ENCODE measurements around the gene CCDC34.

CCDC34 gene

DNA sequence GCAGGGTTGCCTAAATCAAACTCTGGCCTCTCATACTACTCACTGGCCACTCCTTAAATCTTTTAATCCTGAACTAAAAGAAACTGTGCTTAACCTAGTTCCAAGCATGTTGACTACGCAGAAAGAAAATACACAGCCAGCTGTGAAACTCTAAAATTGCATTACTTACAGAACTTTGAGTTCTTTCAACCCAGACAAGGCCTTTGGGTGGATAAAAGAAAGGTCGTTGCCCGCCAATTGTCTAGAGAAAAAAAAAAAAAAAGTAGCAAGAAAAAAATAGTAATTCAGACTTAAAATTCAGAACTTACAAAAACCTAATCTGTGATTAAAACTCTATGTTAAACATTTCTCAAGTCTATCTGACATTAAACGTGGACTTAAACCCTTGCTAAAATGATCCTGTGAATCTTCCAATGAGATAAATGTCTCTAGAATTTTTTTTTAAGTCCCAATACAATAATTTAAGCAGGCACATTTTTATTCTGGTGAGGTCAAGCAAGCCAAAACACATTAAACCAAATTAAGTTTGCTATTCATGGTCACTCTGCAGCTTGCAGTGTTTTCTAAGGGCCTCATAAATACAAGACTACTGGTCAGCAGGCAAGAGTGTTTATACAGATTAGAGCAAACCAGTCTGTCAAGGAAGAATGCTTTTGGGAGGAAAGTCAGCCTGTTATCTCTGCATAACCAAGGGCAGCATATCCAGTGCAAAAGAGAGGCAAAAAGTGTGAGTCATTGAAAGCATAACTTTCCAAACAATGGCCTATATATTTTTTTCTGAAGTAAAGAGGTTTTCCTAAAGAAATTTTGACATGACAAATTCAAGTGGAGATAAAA lies 29.5 kb upstream of the CCDC34 start:
- no peak for DNase-seq

DNA sequence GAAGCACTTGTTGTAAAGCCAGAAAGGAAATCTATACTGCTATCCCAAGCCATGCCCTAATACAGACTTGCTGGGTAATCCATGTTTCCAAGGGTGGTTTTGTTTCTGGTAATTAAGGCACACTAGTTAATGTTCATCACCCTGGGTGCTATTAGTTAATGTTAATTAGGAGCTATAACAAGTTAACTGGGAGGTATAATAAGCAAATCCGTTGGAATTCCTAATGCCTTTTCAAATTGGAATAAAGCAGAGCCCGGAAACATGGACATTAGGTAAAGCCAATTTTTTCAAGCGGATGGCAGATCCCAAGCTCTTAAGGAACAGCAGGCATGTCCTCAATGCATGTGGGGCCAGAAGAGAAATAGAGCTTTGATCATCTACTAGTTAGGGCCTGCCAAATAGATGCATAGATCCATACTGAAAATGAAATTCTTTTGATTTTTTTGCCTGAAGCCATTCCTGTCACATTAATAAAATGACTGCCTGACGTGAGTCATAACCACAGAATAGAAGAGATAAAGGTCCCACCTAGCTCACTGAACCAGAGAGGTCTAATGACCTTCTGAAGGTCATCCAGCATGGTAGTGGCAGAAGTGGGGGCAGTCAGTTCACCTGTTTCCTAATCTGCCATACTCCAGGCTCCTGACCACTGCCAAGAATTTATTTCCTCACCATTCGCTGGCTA lies 28.5 kb upstream of the CCDC34 start:
- no peak for DNase-seq

DNA sequence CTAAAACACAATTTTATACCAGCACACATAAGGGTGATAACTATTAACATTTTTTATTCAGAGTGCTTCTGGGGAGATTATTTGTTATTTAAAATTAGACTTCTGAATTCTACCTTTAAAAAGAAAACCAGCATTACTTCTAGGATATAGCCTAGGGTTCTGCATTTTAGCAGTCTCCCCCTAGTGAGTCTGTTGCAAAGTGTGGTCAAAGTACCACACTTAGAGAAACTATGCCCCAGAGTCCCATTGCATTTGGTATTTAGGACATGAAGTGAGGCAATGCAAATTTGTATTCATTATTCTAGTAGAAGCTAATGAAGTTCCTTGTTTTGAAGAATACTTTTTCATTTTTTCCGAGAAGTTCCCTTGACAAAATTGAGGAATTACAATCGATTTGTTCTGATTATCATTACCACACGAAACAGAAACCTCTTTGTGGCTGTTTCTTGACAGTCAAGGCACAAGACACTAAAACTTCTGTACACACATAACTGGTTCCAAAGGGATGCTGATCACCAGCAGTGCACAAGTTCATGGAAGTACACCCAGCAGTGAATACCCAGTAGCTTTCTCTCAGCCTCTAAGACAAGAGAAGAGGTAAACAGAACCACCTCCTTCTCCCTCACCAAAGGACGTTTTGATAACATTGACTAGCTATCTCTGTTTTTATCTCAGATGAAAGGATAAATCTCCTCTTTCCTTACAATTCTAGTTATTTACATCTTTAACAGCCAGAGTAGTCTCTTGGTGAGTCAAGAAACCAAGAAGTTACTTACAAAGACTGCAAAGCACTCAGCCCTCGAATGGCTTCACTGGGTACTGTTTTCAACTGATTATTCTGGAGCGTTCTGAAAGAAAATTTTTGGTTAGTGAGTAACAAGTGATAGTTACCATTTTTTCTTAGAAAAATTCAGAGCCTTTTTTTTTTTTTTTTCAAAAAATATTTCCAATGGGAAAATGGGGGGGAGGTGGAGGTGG lies 27.6 kb upstream of the CCDC34 start:
- DNase-seq, result no peak

DNA sequence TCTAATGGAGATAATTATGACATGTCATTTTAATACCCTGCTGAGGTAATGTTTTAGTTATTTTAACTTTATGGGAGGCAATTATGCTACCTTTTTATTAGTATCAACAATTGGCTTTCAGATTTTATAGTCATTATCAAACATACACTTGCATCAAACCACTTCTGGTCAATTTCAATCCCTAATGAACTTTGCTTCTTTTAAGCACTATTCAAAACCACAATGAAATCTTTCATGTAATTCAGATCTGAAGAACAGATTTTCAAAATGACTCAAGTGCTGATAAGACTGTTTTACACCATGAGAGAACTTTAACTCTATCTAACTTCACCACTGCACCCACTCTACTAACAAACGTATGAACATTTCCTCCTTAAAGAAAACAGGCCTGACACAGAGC lies 25.9 kb upstream of the CCDC34 start:
- no peak for DNase-seq

DNA sequence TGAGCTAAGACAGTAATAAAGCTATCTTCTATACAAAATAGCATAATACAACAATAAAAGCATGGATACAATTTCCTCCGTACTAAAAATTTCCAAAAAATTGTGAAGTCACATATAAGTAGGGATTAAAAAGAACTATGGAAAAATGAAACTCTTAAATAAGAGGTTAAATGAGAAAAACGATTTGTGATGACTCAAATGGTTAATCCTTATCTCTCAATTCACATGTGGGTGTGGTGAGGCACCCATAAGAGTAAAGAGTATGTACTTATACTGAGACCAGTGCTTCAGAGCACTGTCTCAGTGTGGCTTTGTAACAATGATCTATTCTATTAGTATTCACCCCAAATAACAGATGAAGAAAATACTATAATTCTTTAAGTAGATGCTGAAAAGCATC lies 25.0 kb upstream of the CCDC34 start:
- no peak for DNase-seq

DNA sequence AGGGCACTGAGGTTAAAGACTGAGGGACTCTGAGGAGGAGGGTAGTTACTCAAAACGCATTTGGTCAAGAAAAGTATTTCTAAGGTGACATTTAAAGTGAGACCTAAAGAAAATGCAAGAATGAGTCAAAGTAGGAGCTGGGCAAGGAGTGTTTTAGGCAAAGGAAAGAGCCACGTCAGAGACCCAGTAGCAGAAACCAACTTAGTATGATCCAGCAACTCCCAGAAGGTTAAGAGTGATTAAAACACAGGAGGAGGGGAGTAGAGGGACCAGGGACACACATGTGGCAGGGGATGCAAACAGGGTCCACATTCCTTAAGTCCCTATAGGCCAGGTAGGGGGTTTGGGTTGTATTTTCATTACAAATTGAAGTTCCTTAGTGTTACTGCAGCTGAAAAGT lies 24.3 kb upstream of the CCDC34 start:
- no peak for DNase-seq

DNA sequence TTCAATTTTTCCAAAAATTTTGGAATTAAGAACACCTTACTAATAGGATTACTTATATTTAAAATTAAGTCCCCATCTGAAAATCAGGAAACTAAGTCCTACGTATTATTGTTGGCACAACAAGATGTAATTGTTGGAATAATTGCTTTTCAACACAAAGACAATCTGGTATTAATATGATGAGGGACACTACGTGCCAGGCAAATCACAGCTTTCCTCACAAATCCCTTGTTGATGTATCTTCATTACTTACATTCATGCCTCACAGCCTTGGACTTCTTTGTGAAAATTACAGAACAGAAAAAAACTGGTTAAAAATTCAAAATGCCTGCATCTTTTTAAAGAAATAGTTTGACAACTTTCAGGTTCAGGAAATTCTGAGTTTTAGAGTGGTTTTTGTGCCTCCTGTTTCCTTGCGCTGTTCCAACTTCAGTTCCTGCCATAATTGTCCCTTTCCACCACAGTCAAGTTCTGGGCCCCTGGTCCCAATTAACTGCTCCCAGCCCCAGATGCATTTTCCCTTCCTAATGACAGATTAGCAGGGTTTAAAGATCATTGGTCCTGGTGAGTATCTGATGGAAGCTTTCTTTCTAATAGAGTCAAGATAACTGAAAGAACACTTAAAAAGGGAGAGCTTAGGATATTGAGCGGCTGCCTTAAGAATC lies 23.3 kb upstream of the CCDC34 start:
- no peak for DNase-seq

DNA sequence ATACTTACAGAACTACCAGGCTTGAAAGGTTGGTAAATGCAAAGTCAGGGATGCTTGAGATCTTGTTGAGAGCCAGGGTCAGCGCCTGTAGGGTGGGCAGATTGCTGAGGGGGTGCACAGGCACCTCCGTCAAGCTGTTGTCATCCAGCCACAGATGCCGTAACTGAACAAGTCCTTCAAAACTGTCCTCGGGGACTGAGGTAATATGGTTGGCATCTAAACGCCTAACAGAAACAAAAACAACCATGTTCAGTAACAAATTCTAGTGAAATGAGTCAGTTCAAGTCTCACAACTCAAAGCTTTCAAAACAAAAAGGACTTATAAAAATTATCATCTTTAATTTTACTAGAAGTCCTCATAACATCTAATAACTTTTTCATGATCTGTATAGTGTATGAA lies 22.2 kb upstream of the CCDC34 start:
- no peak for DNase-seq

DNA sequence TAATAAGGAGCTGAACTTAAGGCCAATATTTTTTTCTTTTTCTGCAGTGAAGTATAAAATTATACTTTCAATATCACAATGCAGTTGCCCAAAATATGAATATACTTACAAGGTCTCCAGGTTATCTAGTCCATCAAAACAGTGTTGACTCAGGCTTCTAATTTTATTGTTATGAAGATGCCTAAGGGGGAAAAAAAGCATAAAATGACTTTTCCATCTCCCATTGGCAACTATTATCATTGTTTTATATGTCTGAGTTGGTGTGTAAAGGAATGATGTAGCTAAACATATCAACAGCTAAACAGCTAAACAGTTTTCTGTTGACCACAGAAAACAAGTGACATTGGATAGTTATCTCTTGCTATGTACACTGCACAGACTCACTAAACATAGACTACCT lies 21.2 kb upstream of the CCDC34 start:
- no peak for DNase-seq

DNA sequence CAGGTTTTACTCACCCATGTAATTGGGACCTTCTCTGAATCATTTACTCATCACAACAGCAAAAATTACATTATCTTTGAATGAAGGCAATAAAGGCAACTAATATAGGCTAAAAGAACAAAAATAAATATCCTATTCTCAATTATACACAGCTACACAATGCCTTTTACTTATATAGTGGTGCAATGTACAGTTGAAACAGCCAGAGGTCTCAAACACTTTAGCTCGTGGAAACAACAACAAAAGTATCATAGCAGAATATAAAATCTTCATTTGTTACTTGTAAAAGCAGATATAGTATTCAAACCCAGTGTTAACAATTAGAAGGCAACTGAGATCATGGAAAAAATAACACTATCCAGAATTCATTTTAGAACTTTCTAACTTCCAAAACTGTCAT lies 20.6 kb upstream of the CCDC34 start:
- no peak for DNase-seq

DNA sequence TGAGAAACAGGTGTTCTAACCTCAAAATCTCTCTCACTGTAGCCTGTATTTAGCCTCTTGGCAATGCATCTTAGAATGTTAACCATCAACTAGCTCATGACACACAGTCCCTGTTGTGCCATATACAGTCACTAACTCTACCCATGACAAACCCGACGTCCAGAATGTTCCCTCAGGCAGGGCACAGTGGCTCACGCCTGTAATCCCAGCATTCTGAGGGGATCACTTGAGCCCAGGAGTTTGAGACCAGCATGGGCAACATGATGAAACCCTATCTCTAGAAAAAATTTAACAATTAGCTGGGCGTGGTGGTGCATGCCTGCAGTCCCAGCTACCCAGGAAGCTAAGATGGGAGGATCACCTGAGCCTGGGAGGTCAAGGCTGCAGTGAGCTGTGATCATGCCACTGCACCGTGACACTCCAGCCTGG lies 18.2 kb upstream of the CCDC34 start:
- DNase-seq, result no peak

DNA sequence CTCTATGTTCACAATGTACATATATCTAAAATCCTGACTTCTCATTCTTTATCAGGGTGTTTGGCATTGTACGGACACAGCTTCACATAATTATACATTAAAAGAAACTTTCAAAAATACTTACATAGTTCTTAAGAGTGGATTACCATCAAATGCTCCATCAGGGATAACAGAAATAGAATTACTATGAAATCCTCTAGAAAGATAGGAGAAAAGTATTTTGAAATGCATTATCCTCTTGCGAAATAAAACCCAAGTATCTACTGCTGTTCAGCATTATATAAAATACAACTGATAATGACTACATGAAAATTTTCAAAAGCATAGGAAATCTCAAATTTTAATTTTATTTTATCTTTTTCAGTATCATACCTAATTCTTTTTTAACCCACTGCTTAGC lies 17.8 kb upstream of the CCDC34 start:
- no peak for DNase-seq

DNA sequence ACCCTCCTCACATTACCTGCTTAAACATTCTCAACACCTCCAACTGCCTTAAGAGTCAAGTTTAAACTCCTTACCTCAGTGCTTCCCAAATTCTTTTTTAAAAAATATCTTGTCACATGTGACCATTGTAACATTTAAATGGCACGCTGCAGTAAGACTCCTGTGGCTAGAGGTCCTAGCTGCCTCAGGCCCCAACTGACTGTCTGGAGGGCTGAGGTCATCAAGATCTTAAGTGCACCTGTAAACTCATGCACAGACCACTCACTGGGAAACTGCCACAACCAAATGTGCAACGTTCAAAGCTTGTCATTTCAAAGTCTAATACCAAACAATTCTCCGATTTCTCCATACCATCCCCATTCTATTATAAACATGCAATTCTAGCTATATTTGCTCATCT lies 16.4 kb upstream of the CCDC34 start:
- DNase-seq, result no peak

DNA sequence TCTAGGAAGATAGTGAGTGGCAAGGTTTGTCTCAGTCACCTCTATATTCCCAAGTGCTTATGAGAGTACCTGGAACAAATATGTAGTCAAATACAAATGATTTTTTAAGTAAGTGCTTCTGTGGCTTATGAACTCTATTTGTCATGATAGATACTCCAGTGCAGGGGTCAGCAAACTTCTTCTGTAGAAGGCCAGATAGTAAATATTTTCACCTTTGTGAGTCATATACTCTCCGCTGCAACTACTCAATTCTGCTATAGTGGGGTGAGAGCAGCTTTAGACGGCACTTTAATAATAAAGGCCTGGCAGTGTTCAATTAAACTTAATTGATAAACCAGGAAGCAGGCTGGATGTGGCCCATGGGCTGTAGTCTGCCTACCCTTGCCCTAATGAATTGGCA lies 12.4 kb upstream of the CCDC34 start:
- no peak for DNase-seq

DNA sequence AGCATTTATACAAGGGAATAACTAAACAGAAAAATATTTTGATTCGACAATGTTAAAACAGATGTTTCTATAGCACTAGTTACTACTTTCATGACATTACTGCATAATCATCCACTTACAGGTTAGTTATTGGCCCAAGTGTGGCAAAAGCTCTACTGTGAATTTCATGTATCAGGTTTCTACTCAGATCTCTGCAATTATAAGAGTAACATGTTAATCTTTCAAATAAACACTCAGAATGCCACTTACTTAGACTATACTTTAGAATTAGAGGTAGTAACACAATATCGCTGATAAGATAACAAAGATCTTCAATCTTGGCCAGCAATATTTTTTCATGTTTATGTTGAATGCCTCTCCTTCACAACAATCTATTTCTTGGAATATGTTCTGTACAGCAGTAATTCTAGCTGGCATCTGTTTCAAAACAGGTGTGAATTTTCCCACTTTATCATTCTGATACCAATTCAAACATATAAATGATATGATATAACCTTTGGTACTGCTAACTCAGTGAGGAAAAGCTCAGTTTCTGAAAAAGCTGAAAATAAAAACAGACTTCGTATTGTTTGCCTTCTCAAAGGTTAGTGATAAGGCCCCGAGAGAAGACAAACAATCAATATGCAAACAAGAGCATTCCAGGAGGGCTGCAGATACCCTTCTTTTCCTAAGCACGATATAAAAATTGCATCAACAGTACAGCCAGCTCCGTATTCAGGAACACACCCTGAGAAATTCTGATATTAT lies 11.0 kb upstream of the CCDC34 start:
- DNase-seq, result no peak

DNA sequence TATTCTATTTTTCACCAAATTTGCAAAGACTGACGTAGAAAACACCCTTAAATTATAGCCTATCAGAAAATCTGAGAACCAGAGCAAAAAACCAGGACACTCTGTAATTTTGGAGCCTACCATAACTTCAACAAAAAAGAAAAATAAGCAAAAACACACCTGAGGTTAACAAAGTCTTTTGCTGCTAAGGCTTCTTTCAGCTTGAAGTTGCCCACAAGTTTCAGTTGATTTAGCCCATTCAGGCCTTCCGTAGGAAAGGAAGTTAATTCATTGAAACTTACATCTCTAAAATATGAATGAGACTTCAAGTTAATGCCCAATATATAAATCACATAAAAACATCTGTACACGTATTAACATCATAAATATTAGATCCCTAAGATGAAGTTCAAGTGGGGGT lies 10.4 kb upstream of the CCDC34 start:
- DNase-seq, result no peak

DNA sequence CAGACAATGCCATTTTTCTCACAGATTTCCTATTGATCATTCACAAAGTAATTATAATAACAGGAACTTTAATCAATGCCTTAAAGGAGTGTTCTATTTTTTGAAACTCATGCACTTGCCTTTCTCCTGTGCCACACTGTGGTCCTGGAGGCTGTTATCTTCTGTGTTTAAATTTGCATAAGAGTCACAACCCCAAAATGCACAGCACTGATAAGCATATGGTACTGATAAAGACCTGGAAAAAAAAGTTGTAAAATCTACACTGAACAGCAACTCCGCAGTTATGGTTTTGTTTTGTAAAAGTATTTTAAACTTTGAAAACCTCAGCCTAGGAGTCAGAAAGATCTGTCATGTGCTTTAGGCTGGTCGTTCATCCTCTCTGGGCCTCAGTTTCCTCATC lies 9.1 kb upstream of the CCDC34 start:
- DNase-seq, result no peak

DNA sequence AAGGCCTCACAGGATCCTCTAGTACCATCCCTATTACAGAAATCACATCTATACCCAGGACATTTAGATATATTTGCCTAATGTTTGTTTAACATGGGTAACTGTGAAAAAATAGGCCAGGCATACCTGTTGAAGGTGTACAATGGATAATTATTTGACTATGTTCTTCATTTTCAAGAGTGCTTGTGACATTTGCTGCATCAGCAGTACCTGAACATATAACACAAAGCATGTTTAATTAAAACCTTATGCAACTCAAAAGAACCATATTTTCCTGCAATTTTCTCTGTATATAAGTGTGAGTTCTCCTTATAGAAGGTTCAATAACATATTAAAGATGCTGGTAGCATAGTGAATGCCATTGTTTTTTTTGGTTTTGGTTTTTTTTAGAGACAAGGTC lies 8.5 kb upstream of the CCDC34 start:
- DNase-seq, result no peak

DNA sequence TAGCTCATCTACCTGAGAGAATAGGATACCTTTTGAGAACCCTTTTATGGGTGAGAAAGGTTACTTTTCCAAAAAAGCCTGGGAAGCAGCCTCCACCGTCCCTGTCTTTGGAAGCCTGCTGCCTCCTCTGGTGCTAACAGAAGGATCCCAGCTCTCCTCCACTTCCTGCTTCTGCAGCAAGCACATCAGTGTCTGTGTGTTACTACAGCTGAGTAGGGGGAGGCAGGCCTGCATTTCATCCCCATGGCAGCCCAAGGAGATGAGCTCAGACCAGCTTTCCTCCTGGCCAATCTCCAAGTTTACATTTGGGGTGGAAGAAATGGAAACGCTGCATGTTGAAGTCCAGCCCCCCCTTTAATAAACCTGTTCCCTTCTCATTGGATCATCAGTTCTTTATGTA lies 7.4 kb upstream of the CCDC34 start:
- DNase-seq, result no peak

DNA sequence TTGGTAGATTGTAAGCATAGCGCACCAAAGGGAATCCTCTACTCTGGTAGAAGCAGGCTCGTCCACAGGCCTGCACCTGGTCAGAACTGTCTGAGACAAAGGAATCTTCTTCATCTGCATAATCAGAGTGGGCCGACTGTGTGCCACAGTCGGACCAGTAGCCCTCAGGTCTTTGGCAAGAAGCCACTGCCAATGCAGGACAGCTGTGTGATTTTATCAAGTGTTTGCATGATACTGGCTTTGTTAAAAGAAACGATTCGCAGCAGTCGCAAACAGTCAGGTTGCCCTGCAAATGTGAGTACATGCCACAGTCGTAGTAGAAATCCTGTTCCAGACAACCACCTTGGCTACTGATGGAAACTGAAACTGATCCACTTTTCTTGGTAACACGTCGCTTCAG lies 4.9 kb upstream of the CCDC34 start:
- no peak for DNase-seq

DNA sequence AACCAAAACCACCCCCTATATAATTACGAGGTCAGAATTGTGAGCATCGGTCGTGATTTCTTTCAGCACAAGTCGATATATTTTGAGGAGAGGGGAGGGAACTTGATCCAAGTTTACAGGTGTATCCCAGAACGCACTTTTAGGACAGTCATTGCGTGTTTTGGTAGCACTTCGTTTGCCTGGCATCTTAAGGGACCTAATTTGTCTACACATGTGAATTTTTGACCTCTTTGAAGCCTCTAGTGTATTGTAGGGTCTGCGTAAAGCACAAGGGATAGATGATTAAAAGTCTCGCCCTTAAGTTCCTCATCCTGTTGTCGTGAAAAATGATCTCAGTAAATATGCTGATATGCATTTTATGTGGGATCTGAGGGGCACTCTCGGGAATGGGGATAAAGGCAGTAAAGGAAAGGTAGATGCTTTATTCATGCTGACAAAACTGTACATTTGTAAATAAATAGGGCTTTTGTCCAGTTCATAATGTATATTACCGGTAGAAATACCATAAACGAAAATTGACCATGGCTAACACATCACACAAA lies 632 bp upstream of the CCDC34 start:
- DNase-seq, result no peak

All from activated gamma-delta T cell treated with Interleukin-2 at 50 U/mL for 16 hours (primary cell).